Activated CD4-positive, alpha-beta T cell treated with anti-CD3 and anti-CD28 coated beads, Interleukin-2, amount 10 ng/mL, durations not matched to agents 24 days and 14 days (primary cell): ENCODE measurements around the gene VSTM2A. TPM values are rescaled to one million over a fixed set of nuclear protein-coding genes. Genes with fewer than 3 reads are reported as not detected.
"Not testable (repeated sequence)": the region's sequence is repeated elsewhere in the genome, so short reads cannot be mapped to it uniquely, and the experiment has no call there.

Experiments used
- DNase-seq: peaks from one replicate; pipeline ENCODE4 v3.0.0; 2022
- H3K27ac Mint-ChIP-seq: one replicate; pipeline ENCODE4 v1.8.0; 2022; ENCODE audit warnings: mild to moderate bottlenecking, mixed read lengths
- H3K27me3 Mint-ChIP-seq: one replicate; pipeline ENCODE4 v1.8.0; 2022; ENCODE audit warnings: mixed read lengths
- H3K36me3 Mint-ChIP-seq: one replicate; pipeline ENCODE4 v1.8.0; 2022; ENCODE audit warnings: low read depth, mild to moderate bottlenecking, mixed read lengths
- H3K4me1 Mint-ChIP-seq: one replicate; pipeline ENCODE4 v1.8.0; 2021; ENCODE audit warnings: mixed read lengths
- H3K4me3 Mint-ChIP-seq: one replicate; pipeline ENCODE4 v1.8.0; 2022; ENCODE audit warnings: mild to moderate bottlenecking, moderate library complexity, mixed read lengths
- H3K9me3 Mint-ChIP-seq: one replicate; pipeline ENCODE4 v1.8.0; 2021; ENCODE audit warnings: mixed read lengths
- intact Hi-C: fragments of 100-400 bp; cut with micrococcal nuclease; formaldehyde crosslinking; loops from one replicate; pipeline ENCODE4 v1.15.1; 2023
- total RNA-seq: library from RNA; stranded (reverse); gene quantifications from 2 replicates; pipeline ENCODE4 v1.2.3, GENCODE V29; 2022

The VSTM2A gene
- total RNA-seq, result not detected in 2 replicates

GRCh38 chr7:54541669-54542625 is at the start of gene VSTM2A:
VSTM2A (plus strand) TSS chr7:54542375; CDS start chr7:54542731, 356 bp downstream.
- Mint-ChIP-seq H3K27ac (no peak within 1 kb of the TSS), H3K36me3 (no peaks in the 10 kb centered on the region), H3K27me3 (peaks cover 37% of the 10 kb centered on the region), H3K4me1 (no peaks in the 10 kb centered on the region), H3K4me3 (no peak within 1 kb of the TSS), H3K9me3 (peaks cover 5% of the 10 kb centered on the region)
- no peak for DNase-seq
- intact Hi-C loops, result no loop called here

- H3K4me3 Mint-ChIP-seq, H3K36me3 Mint-ChIP-seq, H3K27ac Mint-ChIP-seq, intact Hi-C loops, H3K27me3 Mint-ChIP-seq, H3K9me3 Mint-ChIP-seq, DNase-seq, H3K4me1 Mint-ChIP-seq: not testable (repeated sequence)
Observed at GRCh38 chr7:54504531-54504930, 37.6 kb upstream of the VSTM2A start.

- Mint-ChIP-seq H3K27ac (no peak overlapping the region), H3K27me3 (no peaks in the 10 kb centered on the region), H3K4me3 (no peak overlapping the region), H3K36me3 (no peaks in the 10 kb centered on the region), H3K4me1 (no peaks in the 10 kb centered on the region), H3K9me3 (peaks cover 6% of the 10 kb centered on the region)
- intact Hi-C loops, result no loop called here
- no peak for DNase-seq
Observed at GRCh38 chr7:54529568-54529967, 12.6 kb upstream of the VSTM2A start.

GRCh38 chr7:54538122-54538521 is 4.1 kb upstream of the VSTM2A start:
- intact Hi-C loops, result no loop called here
- no peaks in the 10 kb centered on the region for H3K36me3 Mint-ChIP-seq
- H3K4me1 Mint-ChIP-seq, result no peaks in the 10 kb centered on the region
- no peak for DNase-seq
- peaks cover 14% of the 10 kb centered on the region for H3K27me3 Mint-ChIP-seq
- H3K4me3 Mint-ChIP-seq, result no peak overlapping the region
- no peak overlapping the region for H3K27ac Mint-ChIP-seq
- H3K9me3 Mint-ChIP-seq, result peaks cover 11% of the 10 kb centered on the region

- no peak for DNase-seq
- intact Hi-C loops, result no loop called here
- peaks cover 4% of the 10 kb centered on the region for H3K9me3 Mint-ChIP-seq
- H3K27ac Mint-ChIP-seq, result no peak overlapping the region
- no peaks in the 10 kb centered on the region for H3K4me1 Mint-ChIP-seq
- no peaks in the 10 kb centered on the region for H3K36me3 Mint-ChIP-seq
- peaks cover 38% of the 10 kb centered on the region for H3K27me3 Mint-ChIP-seq
- H3K4me3 Mint-ChIP-seq, result no peak overlapping the region
Observed at GRCh38 chr7:54543051-54543488, 895 bp downstream of the VSTM2A start.

GRCh38 chr7:54544149-54544526 is 2.0 kb downstream of the VSTM2A start:
- no peaks in the 10 kb centered on the region for H3K4me1 Mint-ChIP-seq
- H3K27ac Mint-ChIP-seq, result no peak overlapping the region
- intact Hi-C loops, result no loop called here
- H3K27me3 Mint-ChIP-seq, result peaks cover 39% of the 10 kb centered on the region
- no peak overlapping the region for H3K4me3 Mint-ChIP-seq
- H3K9me3 Mint-ChIP-seq, result peaks cover 4% of the 10 kb centered on the region
- H3K36me3 Mint-ChIP-seq, result no peaks in the 10 kb centered on the region
- DNase-seq, result no peak

- no peak for DNase-seq
- no peaks in the 10 kb centered on the region for H3K4me1 Mint-ChIP-seq
- intact Hi-C loops, result no loop called here
- no peak overlapping the region for H3K4me3 Mint-ChIP-seq
- H3K9me3 Mint-ChIP-seq, result peaks cover 4% of the 10 kb centered on the region
- no peaks in the 10 kb centered on the region for H3K36me3 Mint-ChIP-seq
- peaks cover 39% of the 10 kb centered on the region for H3K27me3 Mint-ChIP-seq
- H3K27ac Mint-ChIP-seq, result no peak overlapping the region
Observed at GRCh38 chr7:54544527-54545240, 2.5 kb downstream of the VSTM2A start.

- Mint-ChIP-seq H3K27me3 (peaks cover 39% of the 10 kb centered on the region), H3K4me3 (no peak overlapping the region), H3K27ac (no peak overlapping the region), H3K36me3 (no peaks in the 10 kb centered on the region), H3K4me1 (no peaks in the 10 kb centered on the region), H3K9me3 (peaks cover 4% of the 10 kb centered on the region)
- intact Hi-C loops, result no loop called here
- DNase-seq, result no peak
Observed at GRCh38 chr7:54545241-54545563, 3.0 kb downstream of the VSTM2A start.

- Mint-ChIP-seq H3K9me3 (peaks cover 4% of the 10 kb centered on the region), H3K27me3 (peaks cover 38% of the 10 kb centered on the region), H3K27ac (no peak overlapping the region), H3K4me1 (no peaks in the 10 kb centered on the region), H3K4me3 (no peak overlapping the region), H3K36me3 (no peaks in the 10 kb centered on the region)
- DNase-seq, result no peak
- intact Hi-C loops, result no loop called here
Observed at GRCh38 chr7:54546081-54546985, 4.2 kb downstream of the VSTM2A start.

GRCh38 chr7:54546986-54547314 is 4.8 kb downstream of the VSTM2A start:
- Mint-ChIP-seq H3K9me3 (peaks cover 4% of the 10 kb centered on the region), H3K4me3 (no peak overlapping the region), H3K36me3 (no peaks in the 10 kb centered on the region), H3K27ac (no peak overlapping the region), H3K4me1 (no peaks in the 10 kb centered on the region), H3K27me3 (peaks cover 32% of the 10 kb centered on the region)
- DNase-seq, result no peak
- intact Hi-C loops, result no loop called here

GRCh38 chr7:54550471-54550870 is 8.3 kb downstream of the VSTM2A start:
- intact Hi-C loops, result no loop called here
- H3K4me3 Mint-ChIP-seq, result no peak overlapping the region
- H3K27ac Mint-ChIP-seq, result no peak overlapping the region
- no peaks in the 10 kb centered on the region for H3K36me3 Mint-ChIP-seq
- no peaks in the 10 kb centered on the region for H3K4me1 Mint-ChIP-seq
- H3K27me3 Mint-ChIP-seq, result peaks cover 9% of the 10 kb centered on the region
- no peak for DNase-seq
- no peaks in the 10 kb centered on the region for H3K9me3 Mint-ChIP-seq

- Mint-ChIP-seq H3K27me3 (no peaks in the 10 kb centered on the region), H3K9me3 (no peaks in the 10 kb centered on the region), H3K4me3 (no peak overlapping the region), H3K36me3 (no peaks in the 10 kb centered on the region), H3K27ac (no peak overlapping the region), H3K4me1 (no peaks in the 10 kb centered on the region)
- intact Hi-C loops, result no loop called here
- DNase-seq, result no peak
Observed at GRCh38 chr7:54556121-54556520, 13.9 kb downstream of the VSTM2A start.

GRCh38 chr7:54559401-54559800 is 17.2 kb downstream of the VSTM2A start:
- Mint-ChIP-seq H3K4me1 (no peaks in the 10 kb centered on the region), H3K36me3 (no peaks in the 10 kb centered on the region), H3K27me3 (no peaks in the 10 kb centered on the region), H3K4me3 (no peak overlapping the region), H3K27ac (no peak overlapping the region), H3K9me3 (no peaks in the 10 kb centered on the region)
- DNase-seq, result no peak
- intact Hi-C loops, result no loop called here

- Mint-ChIP-seq H3K4me3 (no peak overlapping the region), H3K36me3 (no peaks in the 10 kb centered on the region), H3K27ac (no peak overlapping the region), H3K4me1 (no peaks in the 10 kb centered on the region), H3K9me3 (no peaks in the 10 kb centered on the region), H3K27me3 (no peaks in the 10 kb centered on the region)
- intact Hi-C loops, result no loop called here
- no peak for DNase-seq
Observed at GRCh38 chr7:54560198-54560597, 18.0 kb downstream of the VSTM2A start.
